Measurements from ENCODE around the gene CUL5.

Gene CUL5

GRCh38 chr11:108142304-108142703 lies 133.6 kb downstream of the CUL5 start:
- H3K27me3 Mint-ChIP-seq (ENCODE audit: low read depth) = no peaks in the 10 kb centered on the region
- no peak overlapping the region for H3K4me3 Mint-ChIP-seq
- H3K36me3 Mint-ChIP-seq (ENCODE audit: low read depth) = peaks cover 61% of the 10 kb centered on the region
- no peaks in the 10 kb centered on the region for H3K9me3 Mint-ChIP-seq
- peaks cover 13% of the 10 kb centered on the region for H3K4me1 Mint-ChIP-seq (ENCODE audit: low read depth)
- no peak for DNase-seq (ENCODE audit: low spot score)
- H3K27ac Mint-ChIP-seq = no peak overlapping the region

- peak overlapping the region; percentile 5 for H3K27ac Mint-ChIP-seq
- H3K9me3 Mint-ChIP-seq = no peaks in the 10 kb centered on the region
- no peaks in the 10 kb centered on the region for H3K27me3 Mint-ChIP-seq (ENCODE audit: low read depth)
- no peak for DNase-seq (ENCODE audit: low spot score)
- H3K4me3 Mint-ChIP-seq = no peak overlapping the region
- H3K36me3 Mint-ChIP-seq (ENCODE audit: low read depth) = peaks cover 71% of the 10 kb centered on the region
- H3K4me1 Mint-ChIP-seq (ENCODE audit: low read depth) = peaks cover 13% of the 10 kb centered on the region
Observed at GRCh38 chr11:108144615-108145014, 135.9 kb downstream of the CUL5 start.

GRCh38 chr11:108147150-108147549 lies 138.5 kb downstream of the CUL5 start:
- Mint-ChIP-seq H3K4me3 (no peak overlapping the region), H3K36me3 (ENCODE audit: low read depth) (peaks cover 69% of the 10 kb centered on the region), H3K27ac (no peak overlapping the region), H3K9me3 (no peaks in the 10 kb centered on the region), H3K27me3 (ENCODE audit: low read depth) (no peaks in the 10 kb centered on the region), H3K4me1 (ENCODE audit: low read depth) (peaks cover 11% of the 10 kb centered on the region)
- DNase-seq (ENCODE audit: low spot score) = no peak

DNA sequence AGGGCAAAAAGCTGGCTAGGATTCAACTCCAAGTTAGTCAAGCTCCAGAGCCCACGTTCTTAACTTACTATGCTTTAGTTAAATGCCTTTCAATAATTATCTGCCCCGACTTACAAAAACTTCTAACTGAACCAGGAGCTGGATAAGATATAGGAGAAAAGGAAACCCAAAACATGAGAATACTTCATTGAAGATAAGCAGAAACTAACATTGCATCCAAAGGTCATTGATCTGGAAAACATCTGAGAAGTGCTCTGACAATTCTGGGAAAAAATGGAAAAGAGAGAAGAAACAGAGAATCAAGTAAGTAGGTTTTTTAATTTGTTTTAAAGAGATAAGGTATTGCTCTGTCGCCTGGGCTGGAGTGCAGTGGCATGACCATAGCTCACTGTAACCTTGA lies 139.9 kb downstream of the CUL5 start:
- no peak overlapping the region for H3K27ac Mint-ChIP-seq
- H3K36me3 Mint-ChIP-seq (ENCODE audit: low read depth) = peaks cover 65% of the 10 kb centered on the region
- H3K9me3 Mint-ChIP-seq = no peaks in the 10 kb centered on the region
- no peak overlapping the region for H3K4me3 Mint-ChIP-seq
- peaks cover 11% of the 10 kb centered on the region for H3K4me1 Mint-ChIP-seq (ENCODE audit: low read depth)
- DNase-seq (ENCODE audit: low spot score) = no peak
- H3K27me3 Mint-ChIP-seq (ENCODE audit: low read depth) = no peaks in the 10 kb centered on the region

GRCh38 chr11:108154591-108154990 lies 145.9 kb downstream of the CUL5 start:
- DNase-seq (ENCODE audit: low spot score) = no peak
- H3K36me3 Mint-ChIP-seq (ENCODE audit: low read depth) = peaks cover 38% of the 10 kb centered on the region
- H3K4me3 Mint-ChIP-seq = no peak overlapping the region
- no peaks in the 10 kb centered on the region for H3K9me3 Mint-ChIP-seq
- no peaks in the 10 kb centered on the region for H3K4me1 Mint-ChIP-seq (ENCODE audit: low read depth)
- no peaks in the 10 kb centered on the region for H3K27me3 Mint-ChIP-seq (ENCODE audit: low read depth)
- no peak overlapping the region for H3K27ac Mint-ChIP-seq
